Left lung (tissue), 14 donors: ENCODE measurements around the gene PRELP. TPM values are rescaled to one million over a fixed set of nuclear protein-coding genes. Genes with fewer than 3 reads are reported as not detected.

ENCODE experiments used
- ATAC-seq: fragments of 200-7000 bp; cut with Tn5 transposase; one replicate; pipeline ENCODE4 v1.9.1; 2020; ENCODE audit warnings: moderate library complexity
- DNase-seq, 4 donors: peaks; one replicate each; pipeline ENCODE4 v3.0.0-alpha.2; 2013 to 2020
- H3K27ac ChIP-seq, 2 donors: fragments of 200-600 bp; sonication (generic) in 1 of 2; one replicate each; pipeline versions ENCODE4 v1.5.0 to v1.8.0; 2020 to 2021
- H3K27me3 ChIP-seq, 2 donors: fragments of 200-600 bp; sonication (generic) in 1 of 2; one replicate each; pipeline versions ENCODE4 v1.5.0 to v1.8.0; 2020 to 2021
- H3K36me3 ChIP-seq, 2 donors: fragments of 200-600 bp; sonication (generic) in 1 of 2; one replicate each; pipeline versions ENCODE4 v1.5.0 to v1.8.0; 2020 to 2021
- H3K4me1 ChIP-seq, 2 donors: fragments of 200-600 bp; one replicate each; pipeline ENCODE4 v1.8.0; 2021
- H3K4me3 ChIP-seq, 2 donors: fragments of 200-600 bp; sonication (generic) in 1 of 2; one replicate each; pipeline versions ENCODE4 v1.5.0 to v1.8.0; 2020 to 2021; ENCODE audit warnings: mild to moderate bottlenecking in 1 of 2
- H3K9me3 ChIP-seq, 2 donors: fragments of 200-600 bp; sonication (generic) in 1 of 2; one replicate each; pipeline versions ENCODE4 v1.5.0 to v1.8.0; 2020 to 2021
- intact Hi-C, 2 donors: fragments of 100-400 bp; cut with DNase I; formaldehyde crosslinking; loops; one replicate each; pipeline versions ENCODE4 v1.11.2 to v1.14.2; 2022
- long read RNA-seq, 12 donors: library from polyadenylated mRNA in 2 of 12; unstranded in 2 of 12; transcript quantifications; one replicate each; pipeline ENCODE4 v2.0.0 and lab custom pipeline, GENCODE V29; 2019 to 2026
- polyA plus RNA-seq, 6 donors: library from polyadenylated mRNA; unstranded; fragments of 120-200 nt; gene quantifications; one replicate each; pipeline ENCODE4 v1.2.1, GENCODE V29; 2013; ENCODE audit not compliant: insufficient read length in 6 of 6
- total RNA-seq, 2 donors: library from RNA; stranded (reverse); fragmentation: NEBNext Ultra II Directional; extraction: Animal tissue kit (Norgen Biotek cat#: 25700); gene quantifications; one replicate each; pipeline ENCODE4 v1.2.1, GENCODE V29; 2021
- TF ChIP-seq, protein P1 (sequence below), 2 donors: fragments of 200-600 bp; sonication (generic) in 1 of 2; IDR thresholded peaks; one replicate each; pipeline versions ENCODE4 v1.5.0 to v1.8.0; 2021; ENCODE audit warnings: antibody characterized with exemption in 2 of 2
- donor health status: DM: no; HTN: yes; CAD: no.
- donor health status: DM: no; HTN: no; CAD: no.

The PRELP gene
- total RNA-seq (10 to 100 TPM; 19.3 to 20.5 TPM), polyA plus RNA-seq (1 to 10 TPM; 1.3 to 3.4 (median 2.1) TPM)
- long read RNA-seq, donor 1, full-length matches to known transcripts: 1 of 1 reads
- long read RNA-seq, donor 1, partial matches to known transcripts: 0 of 1 reads
- long read RNA-seq, donor 1, other reads (novel, unspliced or antisense): 0 of 1 reads
- long read RNA-seq, donor 2, full-length matches to known transcripts: 1 of 1 reads
- long read RNA-seq, donor 2, partial matches to known transcripts: 0 of 1 reads
- long read RNA-seq, donor 2, other reads (novel, unspliced or antisense): 0 of 1 reads
- long read RNA-seq, donor 3: 0 reads
- long read RNA-seq, donor 4, full-length matches to known transcripts: 14 of 23 reads
- long read RNA-seq, donor 4, partial matches to known transcripts: 2 of 23 reads
- long read RNA-seq, donor 4, other reads (novel, unspliced or antisense): 7 of 23 reads
- long read RNA-seq, donor 5, full-length matches to known transcripts: 1 of 1 reads
- long read RNA-seq, donor 5, partial matches to known transcripts: 0 of 1 reads
- long read RNA-seq, donor 5, other reads (novel, unspliced or antisense): 0 of 1 reads
- long read RNA-seq, donor 6: 0 reads
- long read RNA-seq, donor 7: 0 reads
- long read RNA-seq, donor 8: 0 reads
- long read RNA-seq, donor 9: 0 reads
- long read RNA-seq, donor 10, full-length matches to known transcripts: 13 of 15 reads
- long read RNA-seq, donor 10, partial matches to known transcripts: 0 of 15 reads
- long read RNA-seq, donor 10, other reads (novel, unspliced or antisense): 2 of 15 reads
- long read RNA-seq, donor 11, full-length matches to known transcripts: 1 of 1 reads
- long read RNA-seq, donor 11, partial matches to known transcripts: 0 of 1 reads
- long read RNA-seq, donor 11, other reads (novel, unspliced or antisense): 0 of 1 reads
- long read RNA-seq, donor 12, full-length matches to known transcripts: 1 of 1 reads
- long read RNA-seq, donor 12, partial matches to known transcripts: 0 of 1 reads
- long read RNA-seq, donor 12, other reads (novel, unspliced or antisense): 0 of 1 reads

- H3K4me3 ChIP-seq: peak within 1 kb of the TSS; percentile 11 to 14
- H3K9me3 ChIP-seq: no peaks in the 10 kb centered on the region
- DNase-seq (peak in 1 of 4 donors; percentile 57), ATAC-seq (peak; percentile 58)
- intact Hi-C loops: no loop called here
- peaks cover 0 to 4% of the 10 kb centered on the region in 2 donors for H3K4me1 ChIP-seq
- peak within 1 kb of the TSS; percentile 9 to 50 for H3K27ac ChIP-seq
- H3K36me3 ChIP-seq: no peaks in the 10 kb centered on the region
- H3K27me3 ChIP-seq: peaks cover 0 to 13% of the 10 kb centered on the region in 2 donors
- TF ChIP-seq, protein P1, sequence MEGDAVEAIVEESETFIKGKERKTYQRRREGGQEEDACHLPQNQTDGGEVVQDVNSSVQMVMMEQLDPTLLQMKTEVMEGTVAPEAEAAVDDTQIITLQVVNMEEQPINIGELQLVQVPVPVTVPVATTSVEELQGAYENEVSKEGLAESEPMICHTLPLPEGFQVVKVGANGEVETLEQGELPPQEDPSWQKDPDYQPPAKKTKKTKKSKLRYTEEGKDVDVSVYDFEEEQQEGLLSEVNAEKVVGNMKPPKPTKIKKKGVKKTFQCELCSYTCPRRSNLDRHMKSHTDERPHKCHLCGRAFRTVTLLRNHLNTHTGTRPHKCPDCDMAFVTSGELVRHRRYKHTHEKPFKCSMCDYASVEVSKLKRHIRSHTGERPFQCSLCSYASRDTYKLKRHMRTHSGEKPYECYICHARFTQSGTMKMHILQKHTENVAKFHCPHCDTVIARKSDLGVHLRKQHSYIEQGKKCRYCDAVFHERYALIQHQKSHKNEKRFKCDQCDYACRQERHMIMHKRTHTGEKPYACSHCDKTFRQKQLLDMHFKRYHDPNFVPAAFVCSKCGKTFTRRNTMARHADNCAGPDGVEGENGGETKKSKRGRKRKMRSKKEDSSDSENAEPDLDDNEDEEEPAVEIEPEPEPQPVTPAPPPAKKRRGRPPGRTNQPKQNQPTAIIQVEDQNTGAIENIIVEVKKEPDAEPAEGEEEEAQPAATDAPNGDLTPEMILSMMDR (IDR thresholded peaks at IDR 0.05): no peak
These were observed at the start of gene PRELP for GRCh38 chr1:203475012-203475981. PRELP (plus strand) TSS chr1:203475806; CDS start chr1:203483185, 7,379 bp downstream.

- Histone ChIP-seq H3K36me3 (no peaks in the 10 kb centered on the region), H3K4me1 (no peaks in the 10 kb centered on the region), H3K27ac (no peak overlapping the region), H3K4me3 (no peak overlapping the region), H3K27me3 (peaks cover 0 to 37% of the 10 kb centered on the region in 2 donors), H3K9me3 (no peaks in the 10 kb centered on the region)
- no peak for DNase-seq
- intact Hi-C loops: no loop called here
- TF ChIP-seq, protein P1 (IDR thresholded peaks at IDR 0.05): no peak
- no peak for ATAC-seq
These were observed 49.2 kb upstream of the PRELP start for GRCh38 chr1:203426366-203426765.

DNA sequence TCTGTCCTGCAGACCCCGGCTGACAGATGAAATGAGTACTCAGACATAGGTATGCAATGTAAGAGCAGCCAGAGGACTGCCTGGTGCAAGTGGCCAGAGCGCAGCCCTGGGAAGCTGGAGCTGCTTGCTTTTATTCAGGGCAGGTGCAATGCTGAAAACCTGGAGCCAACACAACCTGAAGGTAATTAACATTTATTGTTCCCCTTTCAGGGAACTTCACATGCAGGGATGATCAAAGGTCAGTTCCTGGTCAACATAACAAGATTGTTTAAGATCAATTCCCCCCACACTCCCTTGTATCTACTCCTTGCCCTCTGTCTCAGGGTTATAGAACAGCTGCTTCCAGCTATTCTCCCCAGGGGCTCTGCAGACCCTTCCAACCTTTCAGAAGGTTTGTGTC lies 48.7 kb upstream of the PRELP start:
- no peaks in the 10 kb centered on the region for H3K9me3 ChIP-seq
- H3K4me1 ChIP-seq: no peaks in the 10 kb centered on the region
- ATAC-seq: no peak
- no peak for DNase-seq
- no peak overlapping the region for H3K27ac ChIP-seq
- intact Hi-C loops: no loop called here
- no peaks in the 10 kb centered on the region for H3K36me3 ChIP-seq
- peaks cover 0 to 37% of the 10 kb centered on the region in 2 donors for H3K27me3 ChIP-seq
- TF ChIP-seq, protein P1 (IDR thresholded peaks at IDR 0.05): no peak
- H3K4me3 ChIP-seq: no peak overlapping the region

GRCh38 chr1:203427451-203427850 lies 48.2 kb upstream of the PRELP start:
- Histone ChIP-seq H3K27ac (no peak overlapping the region), H3K4me3 (no peak overlapping the region), H3K4me1 (no peaks in the 10 kb centered on the region), H3K36me3 (no peaks in the 10 kb centered on the region), H3K27me3 (peaks cover 0 to 37% of the 10 kb centered on the region in 2 donors), H3K9me3 (no peaks in the 10 kb centered on the region)
- ATAC-seq (no peak), DNase-seq (no peak)
- intact Hi-C loops: no loop called here
- TF ChIP-seq, protein P1 (IDR thresholded peaks at IDR 0.05): no peak
